GM12873 (cell line): ENCODE results near the gene ARMH4.

Experiments
- TF ChIP-seq, protein P1 (sequence below): IDR thresholded peaks from 2 replicates; pipeline ENCODE4 v1.5.1; 2012; ENCODE audit warnings: low read depth, mild to moderate bottlenecking, moderate library complexity, low read length, control low read depth; ENCODE audit not compliant: insufficient read depth; ENCODE audit errors: missing control alignments

Gene ARMH4, protein sequence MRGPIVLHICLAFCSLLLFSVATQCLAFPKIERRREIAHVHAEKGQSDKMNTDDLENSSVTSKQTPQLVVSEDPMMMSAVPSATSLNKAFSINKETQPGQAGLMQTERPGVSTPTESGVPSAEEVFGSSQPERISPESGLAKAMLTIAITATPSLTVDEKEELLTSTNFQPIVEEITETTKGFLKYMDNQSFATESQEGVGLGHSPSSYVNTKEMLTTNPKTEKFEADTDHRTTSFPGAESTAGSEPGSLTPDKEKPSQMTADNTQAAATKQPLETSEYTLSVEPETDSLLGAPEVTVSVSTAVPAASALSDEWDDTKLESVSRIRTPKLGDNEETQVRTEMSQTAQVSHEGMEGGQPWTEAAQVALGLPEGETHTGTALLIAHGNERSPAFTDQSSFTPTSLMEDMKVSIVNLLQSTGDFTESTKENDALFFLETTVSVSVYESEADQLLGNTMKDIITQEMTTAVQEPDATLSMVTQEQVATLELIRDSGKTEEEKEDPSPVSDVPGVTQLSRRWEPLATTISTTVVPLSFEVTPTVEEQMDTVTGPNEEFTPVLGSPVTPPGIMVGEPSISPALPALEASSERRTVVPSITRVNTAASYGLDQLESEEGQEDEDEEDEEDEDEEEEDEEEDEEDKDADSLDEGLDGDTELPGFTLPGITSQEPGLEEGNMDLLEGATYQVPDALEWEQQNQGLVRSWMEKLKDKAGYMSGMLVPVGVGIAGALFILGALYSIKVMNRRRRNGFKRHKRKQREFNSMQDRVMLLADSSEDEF

GRCh38 chr14:58152014-58152857 lies at the start of gene ARMH4:
TSS of gene ARMH4 (minus strand) at chr14:58152213. CDS start at chr14:58139358, 12,855 bp downstream.
- TF ChIP-seq, protein P1, sequence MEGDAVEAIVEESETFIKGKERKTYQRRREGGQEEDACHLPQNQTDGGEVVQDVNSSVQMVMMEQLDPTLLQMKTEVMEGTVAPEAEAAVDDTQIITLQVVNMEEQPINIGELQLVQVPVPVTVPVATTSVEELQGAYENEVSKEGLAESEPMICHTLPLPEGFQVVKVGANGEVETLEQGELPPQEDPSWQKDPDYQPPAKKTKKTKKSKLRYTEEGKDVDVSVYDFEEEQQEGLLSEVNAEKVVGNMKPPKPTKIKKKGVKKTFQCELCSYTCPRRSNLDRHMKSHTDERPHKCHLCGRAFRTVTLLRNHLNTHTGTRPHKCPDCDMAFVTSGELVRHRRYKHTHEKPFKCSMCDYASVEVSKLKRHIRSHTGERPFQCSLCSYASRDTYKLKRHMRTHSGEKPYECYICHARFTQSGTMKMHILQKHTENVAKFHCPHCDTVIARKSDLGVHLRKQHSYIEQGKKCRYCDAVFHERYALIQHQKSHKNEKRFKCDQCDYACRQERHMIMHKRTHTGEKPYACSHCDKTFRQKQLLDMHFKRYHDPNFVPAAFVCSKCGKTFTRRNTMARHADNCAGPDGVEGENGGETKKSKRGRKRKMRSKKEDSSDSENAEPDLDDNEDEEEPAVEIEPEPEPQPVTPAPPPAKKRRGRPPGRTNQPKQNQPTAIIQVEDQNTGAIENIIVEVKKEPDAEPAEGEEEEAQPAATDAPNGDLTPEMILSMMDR = no peak

DNA sequence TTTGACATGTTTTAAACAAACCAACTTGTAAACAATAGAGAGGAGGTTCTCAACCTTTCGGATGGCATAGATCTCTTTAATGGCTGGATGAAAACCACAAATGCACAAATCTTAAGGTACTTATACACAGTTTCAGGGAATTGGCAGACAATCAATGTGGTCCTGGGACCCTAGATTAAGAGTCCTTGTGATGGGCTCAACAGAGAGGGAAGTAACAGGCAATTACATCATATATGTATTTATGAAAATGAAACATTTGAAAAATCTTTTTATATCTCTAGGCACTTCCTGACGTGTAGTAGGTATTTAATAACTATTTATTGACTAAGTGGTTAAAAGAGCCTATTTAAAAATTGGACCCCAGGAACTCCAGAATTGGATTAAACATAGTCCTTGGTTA lies 48.8 kb upstream of the ARMH4 start:
- TF ChIP-seq, protein P1 = no peak

DNA sequence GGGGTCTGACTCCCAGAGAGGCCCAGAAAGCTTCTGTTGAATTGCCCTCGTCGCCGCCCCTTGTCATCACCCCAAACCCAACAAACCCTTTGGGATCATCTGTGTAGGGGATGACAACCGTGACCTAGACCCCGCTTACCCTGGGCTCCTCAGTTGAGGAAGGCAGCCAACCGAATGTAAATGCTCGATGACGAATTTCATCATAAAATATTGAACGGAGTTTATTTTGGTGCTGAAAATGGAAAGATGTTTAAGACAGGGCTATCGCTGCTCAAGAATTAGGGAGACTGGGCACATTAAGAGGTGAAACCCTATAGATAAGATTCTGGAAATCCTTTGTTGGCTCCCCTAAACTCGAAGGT lies 48.4 kb upstream of the ARMH4 start:
- TF ChIP-seq, protein P1 = no peak

- TF ChIP-seq, protein P1 = no peak
Observed at GRCh38 chr14:58199726-58200479, 47.9 kb upstream of the ARMH4 start, which contains the start of gene ACTR10. TSS of gene ACTR10 (plus strand) at chr14:58200149. CDS start at chr14:58200218, 69 bp downstream.

- TF ChIP-seq, protein P1 = no peak
Observed at GRCh38 chr14:58198086-58198485, 46.1 kb upstream of the ARMH4 start.

- TF ChIP-seq, protein P1 = no peak
Observed at GRCh38 chr14:58196198-58196597, 44.2 kb upstream of the ARMH4 start.
